K562 (cell line): ENCODE measurements around the gene CACNA2D3. TPM values are rescaled to one million over a fixed set of nuclear protein-coding genes. Genes with fewer than 3 reads are reported as not detected.

Source experiments
- ATAC-seq: fragments of 200-7000 bp; cut with Tn5 transposase; 3 replicates; pipeline ENCODE4 v1.9.1; 2020; ENCODE audit warnings: moderate library complexity
- BruUV-seq: library from RNA; stranded (reverse); fragments of 400-500 nt; replicated peaks from 2 replicates; lab custom pipeline; 2021; lab: Mats Ljungman, UMichigan
- CTCF ChIA-PET: fragments of 300-600 bp; formaldehyde crosslinking; extraction: SDS; loops from one replicate; lab custom pipeline; 2021; ENCODE audit warnings: low intra/inter-chr PET ratio; lab: Yijun Ruan, JAX
- POLR2A ChIA-PET: fragments of 300-600, 350-650 bp; sonication (Branson Sonifier 250); formaldehyde crosslinking; extraction: SDS; loops from one replicate; lab custom pipeline; 2021; ENCODE audit warnings: antibody characterized with exemption, inconsistent platforms; lab: Yijun Ruan, JAX
- DNase-seq, 4 experiments: peaks; one replicate each; pipeline versions ENCODE4 v3.0.0 to v3.0.0-alpha.2; 2011 to 2018; ENCODE audit warnings: low spot score in 3 of 4, mixed read lengths in 3 of 4; ENCODE audit errors: extremely low read depth in 1 of 4
- FAIRE-seq: peaks from 2 replicates; lab custom pipeline; 2011; peaks lifted over from hg19 to GRCh38; lab: Jason Lieb, UNC
- H2AFZ ChIP-seq: 2 replicates; pipeline ENCODE4 v1.6.0; 2011; ENCODE audit warnings: low read depth, low read length, control low read depth, inconsistent platforms
- H3K27ac ChIP-seq: fragments of 200-600 bp; 3 replicates; pipeline ENCODE4 v1.8.0; 2011; ENCODE audit warnings: low read depth, mild to moderate bottlenecking, control low read depth, inconsistent platforms, low read length, moderate library complexity, mixed read lengths; ENCODE audit errors: extremely low read depth
- H3K27me3 ChIP-seq, 2 experiments: fragments of 300-600 bp in 1 of 2; 2 replicates in 1 of 2; 3 replicates in 1 of 2; pipeline versions ENCODE4 v1.6.0 to v1.8.0; 2011; ENCODE audit warnings: inconsistent platforms in 2 of 2, low read length in 2 of 2, mild to moderate bottlenecking in 1 of 2, mixed read lengths in 1 of 2, moderate library complexity in 1 of 2; ENCODE audit not compliant: control insufficient read depth in 2 of 2, insufficient read depth in 2 of 2
- H3K36me3 ChIP-seq: fragments of 300-600 bp; 3 replicates; pipeline ENCODE4 v1.8.0; 2011; ENCODE audit warnings: mild to moderate bottlenecking, low read length, inconsistent platforms; ENCODE audit not compliant: control insufficient read depth, insufficient read depth
- H3K4me1 ChIP-seq, 2 experiments: fragments of 200-600 bp in 1 of 2; replicated peaks in 1 of 2; 2 replicates in 1 of 2; 3 replicates in 1 of 2; pipeline versions ENCODE4 v1.5.1 to v1.8.0; 2011; ENCODE audit warnings: inconsistent platforms in 2 of 2, low read length in 2 of 2, mild to moderate bottlenecking in 1 of 2, mixed read lengths in 1 of 2, moderate library complexity in 1 of 2; ENCODE audit not compliant: control insufficient read depth in 2 of 2, insufficient read depth in 2 of 2
- H3K4me2 ChIP-seq: 2 replicates; pipeline ENCODE4 v1.6.1; 2011; ENCODE audit warnings: low read length, control low read depth, inconsistent platforms, mixed read lengths; ENCODE audit not compliant: insufficient read depth
- H3K4me3 ChIP-seq: fragments of 200-600 bp; sonication (generic), shearing (Covaris generic); 2 replicates; pipeline ENCODE4 v1.5.1; 2016; ENCODE audit warnings: control low read depth, inconsistent platforms
- H3K79me2 ChIP-seq: fragments of 200-600 bp; 3 replicates; pipeline ENCODE4 v1.8.0; 2011; ENCODE audit warnings: low read length, inconsistent platforms; ENCODE audit not compliant: control insufficient read depth, insufficient read depth
- H3K9ac ChIP-seq, 2 experiments: 2 replicates each; pipeline versions ENCODE4 v1.6.0 to v1.6.1; 2011; ENCODE audit warnings: low read depth in 2 of 2, low read length in 2 of 2, control low read depth in 1 of 2, inconsistent platforms in 1 of 2, mild to moderate bottlenecking in 1 of 2, mixed read lengths in 1 of 2; ENCODE audit not compliant: insufficient read depth in 1 of 2
- H3K9me1 ChIP-seq: one replicate; pipeline ENCODE4 v1.6.0; 2011; ENCODE audit warnings: inconsistent platforms, mild to moderate bottlenecking, low read length, moderate library complexity; ENCODE audit not compliant: control insufficient read depth, insufficient read depth
- H3K9me3 ChIP-seq: replicated peaks from 2 replicates; pipeline ENCODE4 v1.5.1; 2011; ENCODE audit warnings: low read depth, low read length, inconsistent platforms; ENCODE audit not compliant: control insufficient read depth, insufficient read depth
- H4K20me1 ChIP-seq: replicated peaks from 2 replicates; pipeline ENCODE4 v1.6.1; 2011; ENCODE audit warnings: low read length, inconsistent platforms, mixed read lengths; ENCODE audit not compliant: control insufficient read depth, insufficient read depth
- ATF2 ChIP-seq: sonication (generic); formaldehyde crosslinking; IDR thresholded peaks from 2 replicates; pipeline ENCODE4 v1.8.1; 2022; ENCODE audit warnings: missing genetic modification reagents
- FOXA3 ChIP-seq, 2 experiments: fragments of 450-650 bp in 1 of 2; sonication (generic) in 1 of 2; formaldehyde crosslinking; IDR thresholded peaks in 1 of 2; conservative IDR thresholded peaks in 1 of 2; 2 replicates each; pipeline versions ENCODE4 v1.4.0 to v1.8.0; 2020 to 2022; ENCODE audit warnings: mild to moderate bottlenecking in 2 of 2, missing genetic modification reagents in 1 of 2
- LCOR ChIP-seq: sonication (generic); formaldehyde crosslinking; IDR thresholded peaks from 2 replicates; pipeline ENCODE4 v1.8.0; 2022; ENCODE audit warnings: mild to moderate bottlenecking, missing genetic modification reagents
- MEF2A ChIP-seq: IDR thresholded peaks from 2 replicates; pipeline ENCODE4 v1.6.1; 2011; ENCODE audit warnings: low read depth, mild to moderate bottlenecking, low read length, moderate library complexity; ENCODE audit not compliant: control insufficient read depth
- POLR2G ChIP-seq: fragments of 200-400 bp; formaldehyde crosslinking; IDR thresholded peaks from 2 replicates; pipeline ENCODE4 v1.6.1; 2017; ENCODE audit warnings: low read depth, mild to moderate bottlenecking, antibody characterized with exemption, low read length, moderate library complexity
- RERE ChIP-seq: sonication (generic); formaldehyde crosslinking; IDR thresholded peaks from 2 replicates; pipeline ENCODE4 v1.8.0; 2023; ENCODE audit warnings: missing genetic modification reagents, mild to moderate bottlenecking, borderline replicate concordance
- SAP30 ChIP-seq: fragments of 200-600 bp; sonication (generic); IDR thresholded peaks from 2 replicates; pipeline ENCODE4 v1.6.1; 2012; ENCODE audit warnings: borderline replicate concordance, low read depth, mild to moderate bottlenecking, moderate library complexity, low read length, control low read depth, inconsistent platforms; ENCODE audit not compliant: insufficient read depth, poor library complexity, severe bottlenecking
- SPI1 ChIP-seq: IDR thresholded peaks from 2 replicates; pipeline ENCODE4 v1.6.1; 2011; ENCODE audit warnings: low read depth, low read length, control low read depth, borderline replicate concordance
- ZNF696 ChIP-seq: fragments of 250-450 bp; sonication (Bioruptor Pico); conservative IDR thresholded peaks from 2 replicates; pipeline ENCODE4 v1.4.0; 2020; ENCODE audit warnings: mild to moderate bottlenecking, moderate library complexity
- WGBS: fragments of 100-300 bp; shearing (Covaris generic); methylation state at CpG from one replicate; pipeline ENCODE4 v1.1.6; 2016; ENCODE audit warnings: low coverage, mixed read lengths; ENCODE audit not compliant: insufficient coverage; ENCODE audit errors: missing lambda C conversion rate; 5-methylcytosine and 5-hydroxymethylcytosine counted together
- in situ Hi-C: fragments of 300-500 bp; cut with MboI; formaldehyde crosslinking; loops from 4 replicates; pipeline ENCODE4 v1.15.0; 2018; ENCODE audit warnings: inconsistent platforms, mixed read lengths
- intact Hi-C: fragments of 100-400 bp; cut with micrococcal nuclease; formaldehyde crosslinking; loops from 2 replicates; pipeline ENCODE4 v1.14.2; 2022
- polyA plus RNA-seq, 8 experiments: library from polyadenylated mRNA; depleted of rRNA in 4 of 8; stranded (reverse) in 5 of 8; unstranded in 3 of 8; fragments of >200 nt; fragmentation: Nextera tagmentation in 2 of 8; fragmentation: Illumina TruSeq in 1 of 8; extraction: Ambion mirVana in 2 of 8; extraction: Trizol in 1 of 8; gene quantifications; 2 replicates each; pipeline versions ENCODE4 v1.2.1 to v1.2.3, GENCODE V29; 2011 to 2014; ENCODE audit warnings: inconsistent platforms in 1 of 8, missing spikeins in 1 of 8
- total RNA-seq, 7 experiments: library from RNA; depleted of rRNA in 6 of 7; stranded (reverse); fragments of >200 nt in 6 of 7; fragmentation: Illumina TruSeq in 2 of 7; extraction: Trizol in 2 of 7; gene quantifications; 2 replicates each; pipeline versions ENCODE4 v1.2.1 to v1.2.3, GENCODE V29; 2011 to 2021; ENCODE audit warnings: low replicate concordance in 1 of 7

Gene CACNA2D3
- total and polyA plus RNA-seq, 9 of the 15 experiments (the other 6 are each of a cell fraction or from before 2014, with no cell fraction given) = 0.01 TPM; not detected in 8

- TF ChIP-seq MEF2A (no peak), SAP30 (no peak), SPI1 (no peak), LCOR (CRISPR knock-in tag) (no peak)
Measured at GRCh38 chr3:54164192-54164975, 42.0 kb downstream of the CACNA2D3 start (continued).

- H3K79me2 ChIP-seq = no peaks in the 10 kb centered on the region
- intact Hi-C loops (no loop called here), in situ Hi-C loops (no loop called here)
- no peaks in the 10 kb centered on the region for H3K36me3 ChIP-seq
- CTCF ChIA-PET = no interaction called here
- no peaks in the 10 kb centered on the region for H3K9me3 ChIP-seq
- ATAC-seq = no peak
- no peaks in the 10 kb centered on the region for H4K20me1 ChIP-seq
- H3K9me1 ChIP-seq = no peaks in the 10 kb centered on the region
- no peak for FAIRE-seq
- H3K27ac ChIP-seq = no peak overlapping the region
- BruUV-seq = no TSS peak
- WGBS = 0% methylated on average over 1 of the region's 2 CpGs
- no peak overlapping the region for H3K4me3 ChIP-seq
- no peak overlapping the region for H3K4me2 ChIP-seq
- H3K4me1 ChIP-seq = no peaks in the 10 kb centered on the region
- H3K27me3 ChIP-seq = no peaks in the 10 kb centered on the region; a peak in 1 of 5 replicates
- no peak for DNase-seq
- no peak overlapping the region for H3K9ac ChIP-seq
- TF ChIP-seq ZNF696 (CRISPR knock-in tag) (no peak), FOXA3 (CRISPR knock-in tag; conservative IDR thresholded peaks at IDR 0.05 in 1 of 2, IDR thresholded peaks at IDR 0.05 in 1 of 2) (no peak), ATF2 (CRISPR knock-in tag) (no peak), POLR2G (no peak), RERE (no peak)
- H2AFZ ChIP-seq = no peak overlapping the region
- POLR2A ChIA-PET = no interaction called here
Measured at GRCh38 chr3:54165865-54166264, 43.5 kb downstream of the CACNA2D3 start.
